Endothelial cell of umbilical vein (primary cell): ENCODE results near the gene DRC7. TPM values are rescaled to one million over a fixed set of nuclear protein-coding genes. Genes with fewer than 3 reads are reported as not detected.

Source experiments
- BruUV-seq: library from RNA; stranded (reverse); fragments of 400-500 nt; replicated peaks from 2 replicates; lab custom pipeline; 2021; lab: Mats Ljungman, UMichigan
- CTCF ChIA-PET: fragments of 300-600, 350-600 bp; sonication (Branson Sonifier 250); formaldehyde crosslinking; loops from one replicate; lab custom pipeline; 2021; ENCODE audit warnings: antibody characterized with exemption, inconsistent platforms; lab: Charles Lee
- POLR2A ChIA-PET: fragments of 300-600, 350-600 bp; sonication (Branson Sonifier 250); formaldehyde crosslinking; loops from one replicate; lab custom pipeline; 2021; ENCODE audit warnings: antibody characterized with exemption, inconsistent platforms; lab: Charles Lee
- DNase-seq: peaks from one replicate; pipeline ENCODE4 v3.0.0-alpha.2; 2011; ENCODE audit warnings: low read depth, low spot score
- FAIRE-seq: peaks from 2 replicates; lab custom pipeline; 2011; peaks lifted over from hg19 to GRCh38; lab: Jason Lieb, UNC
- H2AFZ ChIP-seq: 2 replicates; pipeline ENCODE4 v1.6.0; 2012; ENCODE audit warnings: low read depth, low read length, control low read depth, inconsistent platforms
- H3K27ac ChIP-seq: 2 replicates; pipeline ENCODE4 v1.5.1; 2011; ENCODE audit warnings: low read depth, mild to moderate bottlenecking, control low read depth, low read length, moderate library complexity; ENCODE audit not compliant: insufficient read depth
- H3K27me3 ChIP-seq, 2 experiments: 2 replicates each; pipeline versions ENCODE4 v1.6.0 to v1.6.1; 2011; ENCODE audit warnings: low read length in 2 of 2, mixed read lengths in 1 of 2; ENCODE audit not compliant: control insufficient read depth in 2 of 2, insufficient read depth in 2 of 2
- H3K36me3 ChIP-seq, 2 experiments: 2 replicates in 1 of 2; 3 replicates in 1 of 2; pipeline ENCODE4 v1.5.1; 2011; ENCODE audit warnings: low read length in 2 of 2, mild to moderate bottlenecking in 1 of 2, moderate library complexity in 1 of 2; ENCODE audit not compliant: control insufficient read depth in 2 of 2, insufficient read depth in 2 of 2; ENCODE audit errors: extremely low read depth in 1 of 2
- H3K4me1 ChIP-seq: 3 replicates; pipeline ENCODE4 v1.5.1; 2011; ENCODE audit warnings: mild to moderate bottlenecking, low read length; ENCODE audit not compliant: control insufficient read depth, insufficient read depth; ENCODE audit errors: extremely low read depth
- H3K4me2 ChIP-seq: 2 replicates; pipeline ENCODE4 v1.6.1; 2011; ENCODE audit warnings: low read length, control low read depth, mixed read lengths; ENCODE audit not compliant: insufficient read depth
- H3K4me3 ChIP-seq, 3 experiments: fragments of 200-600 bp in 1 of 3; sonication (generic), shearing (Covaris generic) in 1 of 3; replicated peaks in 1 of 3; 2 replicates each; pipeline ENCODE4 v1.5.1; 2011 to 2016; ENCODE audit warnings: control low read depth in 3 of 3, low read length in 3 of 3, mild to moderate bottlenecking in 2 of 3, inconsistent platforms in 1 of 3, low read depth in 1 of 3, moderate library complexity in 1 of 3; ENCODE audit not compliant: insufficient read depth in 1 of 3
- H3K79me2 ChIP-seq: 2 replicates; pipeline ENCODE4 v1.6.0; 2012; ENCODE audit warnings: low read length, inconsistent platforms; ENCODE audit not compliant: control insufficient read depth, insufficient read depth
- H3K9ac ChIP-seq: replicated peaks from 2 replicates; pipeline ENCODE3; 2011; ENCODE audit warnings: low read length, control low read depth; ENCODE audit not compliant: insufficient read depth; ENCODE audit errors: extremely low read depth
- H3K9me1 ChIP-seq: replicated peaks from 3 replicates; pipeline ENCODE4 v1.6.0; 2011; ENCODE audit warnings: mild to moderate bottlenecking, low read length; ENCODE audit not compliant: control insufficient read depth, insufficient read depth; ENCODE audit errors: extremely low read depth
- H3K9me3 ChIP-seq: replicated peaks from 2 replicates; pipeline ENCODE4 v1.5.1; 2012; ENCODE audit warnings: low read length, inconsistent platforms; ENCODE audit not compliant: control insufficient read depth, insufficient read depth
- H4K20me1 ChIP-seq: replicated peaks from 2 replicates; pipeline ENCODE3; 2011; ENCODE audit warnings: mild to moderate bottlenecking, low read length; ENCODE audit not compliant: control insufficient read depth, insufficient read depth; ENCODE audit errors: extremely low read depth
- EZH2 ChIP-seq: IDR thresholded peaks from 2 replicates; pipeline ENCODE4 v1.6.1; 2012; ENCODE audit warnings: borderline replicate concordance, low read depth, mild to moderate bottlenecking, moderate library complexity, low read length, inconsistent platforms; ENCODE audit not compliant: severe bottlenecking
- FOS ChIP-seq: IDR thresholded peaks from 2 replicates; pipeline ENCODE4 v1.6.1; 2011; ENCODE audit warnings: mild to moderate bottlenecking, low read length, moderate library complexity, borderline replicate concordance; ENCODE audit not compliant: insufficient read depth
- GATA2 ChIP-seq: IDR thresholded peaks from 2 replicates; pipeline ENCODE4 v1.7.0; 2011; ENCODE audit warnings: low read depth, mild to moderate bottlenecking, moderate library complexity, mixed read lengths, low read length; ENCODE audit not compliant: insufficient read length, insufficient read depth
- JUN ChIP-seq: IDR thresholded peaks from 2 replicates; pipeline ENCODE4 v1.6.1; 2011; ENCODE audit warnings: borderline replicate concordance, low read depth; ENCODE audit not compliant: insufficient read length, insufficient read depth
- MAX ChIP-seq: IDR thresholded peaks from 2 replicates; pipeline ENCODE4 v1.6.1; 2011; ENCODE audit not compliant: insufficient read depth, insufficient read length
- MYC ChIP-seq: IDR thresholded peaks from one replicate; pipeline ENCODE4 v1.6.1; 2011; ENCODE audit warnings: mild to moderate bottlenecking, low read depth, low read length
- POLR2A ChIP-seq: IDR thresholded peaks from 2 replicates; pipeline ENCODE4 v1.6.1; 2012; ENCODE audit warnings: low read depth, mild to moderate bottlenecking, control low read depth, low read length
- POLR2AphosphoS5 ChIP-seq: IDR thresholded peaks from 2 replicates; pipeline ENCODE4 v1.6.1; 2012; ENCODE audit warnings: low read depth, mild to moderate bottlenecking, control low read depth, low read length, moderate library complexity; ENCODE audit not compliant: insufficient read depth
- dilution Hi-C: fragments of 300-500 bp; cut with MboI; formaldehyde crosslinking; loops from one replicate; pipeline ENCODE4 v1.15.0; 2019; ENCODE audit warnings: low sequenced_read_pairs; ENCODE audit not compliant: extremely low pct_ligation_motif_present
- intact Hi-C: fragments of 100-400 bp; cut with micrococcal nuclease; formaldehyde crosslinking; loops from one replicate; pipeline ENCODE4 v1.10.0; 2022
- polyA plus RNA-seq, 4 experiments: library from polyadenylated mRNA; depleted of rRNA in 3 of 4; stranded (reverse) in 3 of 4; unstranded in 1 of 4; fragments of >200 nt; gene quantifications; 2 replicates each; pipeline versions ENCODE4 v1.2.1 to v1.2.3, GENCODE V29; 2011 to 2012; ENCODE audit warnings: missing spikeins in 1 of 4
- total RNA-seq: library from RNA; stranded (reverse); gene quantifications from 2 replicates; pipeline ENCODE4 v1.2.3, GENCODE V29; 2021
- TF ChIP-seq, protein P1 (sequence below), 2 donors: IDR thresholded peaks; 1 replicate in 1 of 2; 2 replicates in 1 of 2; pipeline ENCODE4 v1.5.1; 2011; ENCODE audit warnings: low read length in 2 of 2, mild to moderate bottlenecking in 2 of 2, moderate library complexity in 2 of 2, control low read depth in 1 of 2, inconsistent platforms in 1 of 2, low read depth in 1 of 2; ENCODE audit not compliant: insufficient read depth in 1 of 2; ENCODE audit errors: extremely low read depth in 1 of 2

DRC7 gene
- total and polyA plus RNA-seq, 2 donors (not counting 3 experiments of a cell fraction or from before 2014, with no cell fraction given): 0.13 to 0.77 TPM

DNA sequence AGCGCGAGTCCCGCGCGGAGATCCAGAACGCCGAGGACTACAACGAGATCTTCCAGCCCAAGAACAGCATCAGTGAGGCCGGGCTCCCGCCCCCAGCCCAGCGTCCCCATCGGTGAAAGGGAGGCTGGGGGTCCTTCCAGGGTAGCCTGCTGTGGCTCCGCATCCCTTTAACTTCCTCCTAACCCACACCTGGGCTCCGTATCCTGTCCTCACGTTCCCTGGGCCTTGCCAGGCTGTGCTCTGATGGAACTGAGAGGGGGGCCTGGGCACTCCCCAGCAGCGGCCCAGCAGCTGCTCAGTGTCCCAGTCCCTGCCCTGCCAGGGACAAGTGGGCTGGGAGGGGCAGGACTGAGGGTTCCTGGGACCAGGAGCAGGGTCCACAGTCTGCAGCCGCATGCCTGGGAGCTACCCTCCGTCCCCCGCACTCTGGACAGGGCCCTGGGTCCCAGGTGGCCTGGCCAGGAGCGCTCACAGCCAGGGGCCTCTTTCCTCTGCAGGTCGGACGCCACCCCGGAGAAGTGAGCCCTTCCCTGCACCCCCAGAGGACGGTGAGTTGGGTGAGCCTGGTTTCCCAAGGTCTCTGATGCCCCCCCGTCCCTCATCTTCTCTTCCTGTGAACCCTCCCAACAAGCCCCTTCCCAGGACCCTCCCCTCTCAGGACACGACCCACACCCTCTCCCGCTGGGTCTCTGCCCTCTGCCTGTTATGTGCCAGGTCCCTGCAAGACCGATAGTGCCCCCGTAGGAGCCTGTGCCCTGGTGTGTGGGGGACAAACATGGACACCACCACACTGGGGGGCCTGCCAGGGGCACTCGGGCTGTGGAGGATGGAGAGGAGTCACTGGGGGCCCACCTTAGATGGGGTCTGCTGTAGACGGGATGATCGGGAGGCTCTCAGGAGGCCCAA, 59.1 kb downstream of the DRC7 start:
- no peak for TF ChIP-seq MYC
- no peak for TF ChIP-seq EZH2
- TF ChIP-seq POLR2AphosphoS5: no peak
- no peak for TF ChIP-seq MAX
- TF ChIP-seq POLR2A: no peak
- TF ChIP-seq, protein P1, sequence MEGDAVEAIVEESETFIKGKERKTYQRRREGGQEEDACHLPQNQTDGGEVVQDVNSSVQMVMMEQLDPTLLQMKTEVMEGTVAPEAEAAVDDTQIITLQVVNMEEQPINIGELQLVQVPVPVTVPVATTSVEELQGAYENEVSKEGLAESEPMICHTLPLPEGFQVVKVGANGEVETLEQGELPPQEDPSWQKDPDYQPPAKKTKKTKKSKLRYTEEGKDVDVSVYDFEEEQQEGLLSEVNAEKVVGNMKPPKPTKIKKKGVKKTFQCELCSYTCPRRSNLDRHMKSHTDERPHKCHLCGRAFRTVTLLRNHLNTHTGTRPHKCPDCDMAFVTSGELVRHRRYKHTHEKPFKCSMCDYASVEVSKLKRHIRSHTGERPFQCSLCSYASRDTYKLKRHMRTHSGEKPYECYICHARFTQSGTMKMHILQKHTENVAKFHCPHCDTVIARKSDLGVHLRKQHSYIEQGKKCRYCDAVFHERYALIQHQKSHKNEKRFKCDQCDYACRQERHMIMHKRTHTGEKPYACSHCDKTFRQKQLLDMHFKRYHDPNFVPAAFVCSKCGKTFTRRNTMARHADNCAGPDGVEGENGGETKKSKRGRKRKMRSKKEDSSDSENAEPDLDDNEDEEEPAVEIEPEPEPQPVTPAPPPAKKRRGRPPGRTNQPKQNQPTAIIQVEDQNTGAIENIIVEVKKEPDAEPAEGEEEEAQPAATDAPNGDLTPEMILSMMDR (IDR thresholded peaks at IDR 0.05; ENCODE audit: extremely low read depth in 1 of 2, insufficient read depth in 1 of 2, low read depth in 1 of 2, low read length in 2 of 2): no peak
- TF ChIP-seq GATA2: no peak
- TF ChIP-seq JUN: no peak
- no peak for TF ChIP-seq FOS
- no peak overlapping the region for H3K4me2 ChIP-seq
- H3K4me1 ChIP-seq: no peaks in the 10 kb centered on the region
- H3K27me3 ChIP-seq: no peaks in the 10 kb centered on the region
- H3K9me1 ChIP-seq: no peaks in the 10 kb centered on the region
- intact Hi-C loops: no loop called here
- H4K20me1 ChIP-seq: no peaks in the 10 kb centered on the region
- no peaks in the 10 kb centered on the region for H3K79me2 ChIP-seq
- ChIA-PET CTCF (interaction anchor here (1.9 to 2.8 kb wide), 2 partner anchors 109 to 177 kb away, joined by 7 to 10 read pairs; no protein-coding TSS in a partner anchor), POLR2A (no interaction called here)
- H2AFZ ChIP-seq: no peak overlapping the region
- no peak overlapping the region for H3K9ac ChIP-seq
- H3K9me3 ChIP-seq: no peaks in the 10 kb centered on the region
- peaks cover 0 to 25% of the 10 kb centered on the region in 2 experiments for H3K36me3 ChIP-seq
- dilution Hi-C loops: no loop called here
- BruUV-seq: no TSS peak
- H3K27ac ChIP-seq: no peak overlapping the region
- no peak overlapping the region for H3K4me3 ChIP-seq
- DNase-seq (no peak), FAIRE-seq (no peak)
